Measurements from ENCODE around the gene CACNA1D. TPM values are rescaled to one million over a fixed set of nuclear protein-coding genes. Genes with fewer than 3 reads are reported as not detected.

Gene CACNA1D
- total and polyA plus RNA-seq, 2 donors (not counting 3 experiments of a cell fraction or from before 2014, with no cell fraction given): 0.06 TPM; not detected in 1

- Histone ChIP-seq H3K27me3 (ENCODE audit: control insufficient read depth in 2 of 2, insufficient read depth in 2 of 2, low read length in 2 of 2) (no peaks in the 10 kb centered on the region), H3K4me2 (ENCODE audit: insufficient read depth, low read length) (no peak overlapping the region), H3K4me3 (replicated peaks in 1 of 3; ENCODE audit: insufficient read depth in 1 of 3, low read depth in 1 of 3, low read length in 3 of 3) (no peak overlapping the region), H4K20me1 (replicated peaks; ENCODE audit: control insufficient read depth, extremely low read depth, insufficient read depth, low read length) (no peaks in the 10 kb centered on the region), H3K27ac (ENCODE audit: insufficient read depth, low read depth, low read length) (no peak overlapping the region), H3K36me3 (ENCODE audit: control insufficient read depth in 2 of 2, extremely low read depth in 1 of 2, insufficient read depth in 2 of 2, low read length in 2 of 2) (no peaks in the 10 kb centered on the region), H3K9me1 (replicated peaks; ENCODE audit: control insufficient read depth, extremely low read depth, insufficient read depth, low read length) (no peaks in the 10 kb centered on the region), H3K9me3 (replicated peaks; ENCODE audit: control insufficient read depth, insufficient read depth, low read length) (no peaks in the 10 kb centered on the region), H3K79me2 (ENCODE audit: control insufficient read depth, insufficient read depth, low read length) (no peaks in the 10 kb centered on the region), H2AFZ (ENCODE audit: low read depth, low read length) (no peak overlapping the region), H3K4me1 (ENCODE audit: control insufficient read depth, extremely low read depth, insufficient read depth, low read length) (no peaks in the 10 kb centered on the region), H3K9ac (replicated peaks; ENCODE audit: extremely low read depth, insufficient read depth, low read length) (no peak overlapping the region)
- TF ChIP-seq, protein P1, sequence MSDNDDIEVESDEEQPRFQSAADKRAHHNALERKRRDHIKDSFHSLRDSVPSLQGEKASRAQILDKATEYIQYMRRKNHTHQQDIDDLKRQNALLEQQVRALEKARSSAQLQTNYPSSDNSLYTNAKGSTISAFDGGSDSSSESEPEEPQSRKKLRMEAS (IDR thresholded peaks at IDR 0.05; ENCODE audit: insufficient read depth, insufficient read length): no peak
- TF ChIP-seq JUN (IDR thresholded peaks at IDR 0.05; ENCODE audit: borderline replicate concordance, insufficient read depth, insufficient read length, low read depth) (no peak), POLR2AphosphoS5 (IDR thresholded peaks at IDR 0.05; ENCODE audit: insufficient read depth, low read depth, low read length) (no peak), POLR2A (IDR thresholded peaks at IDR 0.05; ENCODE audit: low read depth, low read length) (no peak), FOS (IDR thresholded peaks at IDR 0.05; ENCODE audit: borderline replicate concordance, insufficient read depth, low read length) (no peak), MYC (IDR thresholded peaks at IDR 0.05; ENCODE audit: low read depth, low read length) (no peak), EZH2 (IDR thresholded peaks at IDR 0.05; ENCODE audit: borderline replicate concordance, low read depth, low read length, severe bottlenecking) (no peak)
- TF ChIP-seq, protein P2, sequence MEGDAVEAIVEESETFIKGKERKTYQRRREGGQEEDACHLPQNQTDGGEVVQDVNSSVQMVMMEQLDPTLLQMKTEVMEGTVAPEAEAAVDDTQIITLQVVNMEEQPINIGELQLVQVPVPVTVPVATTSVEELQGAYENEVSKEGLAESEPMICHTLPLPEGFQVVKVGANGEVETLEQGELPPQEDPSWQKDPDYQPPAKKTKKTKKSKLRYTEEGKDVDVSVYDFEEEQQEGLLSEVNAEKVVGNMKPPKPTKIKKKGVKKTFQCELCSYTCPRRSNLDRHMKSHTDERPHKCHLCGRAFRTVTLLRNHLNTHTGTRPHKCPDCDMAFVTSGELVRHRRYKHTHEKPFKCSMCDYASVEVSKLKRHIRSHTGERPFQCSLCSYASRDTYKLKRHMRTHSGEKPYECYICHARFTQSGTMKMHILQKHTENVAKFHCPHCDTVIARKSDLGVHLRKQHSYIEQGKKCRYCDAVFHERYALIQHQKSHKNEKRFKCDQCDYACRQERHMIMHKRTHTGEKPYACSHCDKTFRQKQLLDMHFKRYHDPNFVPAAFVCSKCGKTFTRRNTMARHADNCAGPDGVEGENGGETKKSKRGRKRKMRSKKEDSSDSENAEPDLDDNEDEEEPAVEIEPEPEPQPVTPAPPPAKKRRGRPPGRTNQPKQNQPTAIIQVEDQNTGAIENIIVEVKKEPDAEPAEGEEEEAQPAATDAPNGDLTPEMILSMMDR (IDR thresholded peaks at IDR 0.05; ENCODE audit: extremely low read depth in 1 of 2, insufficient read depth in 1 of 2, low read depth in 1 of 2, low read length in 2 of 2): no peak
- BruUV-seq (replicated peaks): no TSS peak
- FAIRE-seq (no peak), DNase-seq (ENCODE audit: low read depth, low spot score) (no peak)
- intact Hi-C loops (cut with micrococcal nuclease) (no loop called here), dilution Hi-C loops (cut with MboI; ENCODE audit: extremely low pct_ligation_motif_present, low sequenced_read_pairs) (no loop called here)
- CTCF ChIA-PET: no interaction called here
- POLR2A ChIA-PET: no interaction called here
Measured at GRCh38 chr3:53823956-53824657, 329.7 kb downstream of the CACNA1D start.
